H1 (cell line): Measurements from ENCODE around the gene PTCHD4. TPM values are rescaled to one million over a fixed set of nuclear protein-coding genes. Genes with fewer than 3 reads are reported as not detected.

Experiments
- CTCF ChIA-PET: fragments of 300-600 bp; sonication (Branson Sonifier 250); formaldehyde crosslinking; loops from one replicate; lab custom pipeline; 2021; ENCODE audit not compliant: partially characterized antibody; lab: Charles Lee
- POLR2A ChIA-PET: fragments of 300-600 bp; sonication (Branson Sonifier 250); formaldehyde crosslinking; loops from one replicate; lab custom pipeline; 2021; ENCODE audit warnings: inconsistent platforms; ENCODE audit not compliant: partially characterized antibody; lab: Charles Lee
- DNase-seq, 2 experiments: peaks; one replicate each; pipeline versions ENCODE4 v3.0.0 to v3.0.0-alpha.2; 2010 to 2022; ENCODE audit warnings: low spot score in 2 of 2, low read depth in 1 of 2, mixed read lengths in 1 of 2
- FAIRE-seq: peaks from 2 replicates; lab custom pipeline; 2011; peaks lifted over from hg19 to GRCh38; lab: Jason Lieb, UNC
- H2AFZ ChIP-seq: 2 replicates; pipeline ENCODE4 v1.8.1; 2012; ENCODE audit warnings: low read length, inconsistent platforms
- H2AK5ac ChIP-seq: 2 replicates; pipeline ENCODE4 v1.6.1; 2013; ENCODE audit warnings: low read depth, low read length
- H2BK120ac ChIP-seq: replicated peaks from 2 replicates; pipeline ENCODE3; 2013; ENCODE audit warnings: low read depth, low read length, inconsistent platforms
- H2BK12ac ChIP-seq: 2 replicates; pipeline ENCODE4 v1.6.1; 2013; ENCODE audit warnings: low read depth, low read length
- H2BK15ac ChIP-seq: 2 replicates; pipeline ENCODE4 v1.6.1; 2013; ENCODE audit warnings: low read length
- H2BK20ac ChIP-seq: 2 replicates; pipeline ENCODE4 v1.6.1; 2013; ENCODE audit warnings: low read length
- H2BK5ac ChIP-seq: 2 replicates; pipeline ENCODE4 v1.6.1; 2013; ENCODE audit warnings: low read depth, low read length
- H3K14ac ChIP-seq: 2 replicates; pipeline ENCODE4 v1.6.1; 2013; ENCODE audit warnings: inconsistent platforms; ENCODE audit not compliant: insufficient read length
- H3K18ac ChIP-seq: 2 replicates; pipeline ENCODE4 v1.6.1; 2013; ENCODE audit warnings: low read length; ENCODE audit errors: extremely low read depth
- H3K23ac ChIP-seq: 2 replicates; pipeline ENCODE4 v1.6.1; 2013; ENCODE audit warnings: inconsistent platforms; ENCODE audit not compliant: insufficient read length
- H3K23me2 ChIP-seq: 2 replicates; pipeline ENCODE4 v1.6.1; 2013; ENCODE audit warnings: low read depth, low read length
- H3K27ac ChIP-seq: 2 replicates; pipeline ENCODE4 v1.6.1; 2011; ENCODE audit warnings: low read depth, low read length, inconsistent platforms
- H3K27me3 ChIP-seq, 4 experiments: replicated peaks in 1 of 4; 1 replicate in 1 of 4; 2 replicates in 3 of 4; pipeline versions ENCODE4 v1.6.1 to v1.8.1; 2011 to 2013; ENCODE audit warnings: low read length in 3 of 4, mild to moderate bottlenecking in 3 of 4, inconsistent platforms in 2 of 4, mixed read lengths in 2 of 4, moderate library complexity in 1 of 4; ENCODE audit not compliant: control insufficient read depth in 3 of 4, insufficient read depth in 3 of 4; ENCODE audit errors: extremely low read depth in 1 of 4
- H3K36me3 ChIP-seq, 4 experiments: 2 replicates each; pipeline versions ENCODE4 v1.6.1 to v1.8.1; 2011 to 2013; ENCODE audit warnings: mild to moderate bottlenecking in 4 of 4, low read length in 3 of 4, moderate library complexity in 2 of 4, control low read depth in 1 of 4, inconsistent platforms in 1 of 4; ENCODE audit not compliant: insufficient read depth in 4 of 4, control insufficient read depth in 2 of 4
- H3K4ac ChIP-seq: replicated peaks from 2 replicates; pipeline ENCODE3; 2013; ENCODE audit warnings: low read length, low read depth, mixed read lengths, inconsistent platforms; ENCODE audit not compliant: insufficient read length
- H3K4me1 ChIP-seq, 4 experiments: replicated peaks in 1 of 4; 1 replicate in 1 of 4; 2 replicates in 3 of 4; pipeline versions ENCODE4 v1.6.1 to v1.8.1; 2011 to 2013; ENCODE audit warnings: low read length in 3 of 4, inconsistent platforms in 2 of 4, mixed read lengths in 1 of 4; ENCODE audit not compliant: insufficient read depth in 4 of 4, control insufficient read depth in 3 of 4
- H3K4me2 ChIP-seq, 2 experiments: 2 replicates each; pipeline versions ENCODE4 v1.6.1 to v1.8.1; 2011 to 2013; ENCODE audit warnings: low read depth in 2 of 2, low read length in 2 of 2, control low read depth in 1 of 2, inconsistent platforms in 1 of 2, mild to moderate bottlenecking in 1 of 2; ENCODE audit not compliant: insufficient read depth in 1 of 2
- H3K4me3 ChIP-seq, 4 experiments: fragments of 200-600, 300-600 bp in 1 of 4; sonication (generic), shearing (Covaris generic), sonication (Bioruptor Twin) in 1 of 4; 2 replicates each; pipeline versions ENCODE4 v1.5.1 to v1.8.1; 2011 to 2016; ENCODE audit warnings: low read length in 4 of 4, low read depth in 3 of 4, control low read depth in 2 of 4, inconsistent platforms in 2 of 4, mild to moderate bottlenecking in 2 of 4, mixed read lengths in 1 of 4, moderate library complexity in 1 of 4; ENCODE audit not compliant: insufficient read depth in 2 of 4; ENCODE audit errors: extremely low read depth in 1 of 4
- H3K56ac ChIP-seq: replicated peaks from 2 replicates; pipeline ENCODE3; 2013; ENCODE audit warnings: low read depth, mild to moderate bottlenecking, mixed read lengths, low read length, inconsistent platforms; ENCODE audit not compliant: insufficient read length
- H3K79me1 ChIP-seq: 2 replicates; pipeline ENCODE4 v1.6.1; 2013; ENCODE audit warnings: low read depth, low read length, control low read depth
- H3K79me2 ChIP-seq, 2 experiments: 2 replicates each; pipeline versions ENCODE4 v1.6.1 to v1.8.1; 2012 to 2013; ENCODE audit warnings: low read length in 2 of 2, mild to moderate bottlenecking in 2 of 2, inconsistent platforms in 1 of 2; ENCODE audit not compliant: insufficient read depth in 2 of 2, control insufficient read depth in 1 of 2
- H3K9ac ChIP-seq, 4 experiments: replicated peaks in 1 of 4; 1 replicate in 1 of 4; 2 replicates in 3 of 4; pipeline versions ENCODE4 v1.6.1 to v1.8.1; 2011 to 2013; ENCODE audit warnings: low read depth in 3 of 4, low read length in 3 of 4, control low read depth in 2 of 4, mild to moderate bottlenecking in 2 of 4, moderate library complexity in 2 of 4, inconsistent platforms in 1 of 4; ENCODE audit errors: extremely low read depth in 1 of 4
- H3K9me3 ChIP-seq, 2 experiments: 2 replicates each; pipeline versions ENCODE4 v1.6.1 to v1.8.1; 2012 to 2013; ENCODE audit warnings: mild to moderate bottlenecking in 2 of 2, moderate library complexity in 2 of 2, control low read depth in 1 of 2, inconsistent platforms in 1 of 2, low read depth in 1 of 2, low read length in 1 of 2, mixed read lengths in 1 of 2; ENCODE audit not compliant: insufficient read depth in 2 of 2
- H4K20me1 ChIP-seq, 2 experiments: replicated peaks in 1 of 2; 2 replicates each; pipeline versions ENCODE3 to v1.8.1; 2011 to 2013; ENCODE audit warnings: inconsistent platforms in 2 of 2, low read length in 2 of 2, mild to moderate bottlenecking in 1 of 2; ENCODE audit not compliant: insufficient read depth in 2 of 2, control insufficient read depth in 1 of 2
- H4K5ac ChIP-seq: 2 replicates; pipeline ENCODE4 v1.6.1; 2013; ENCODE audit warnings: low read length, low read depth, mixed read lengths, inconsistent platforms; ENCODE audit not compliant: insufficient read length
- H4K8ac ChIP-seq: 2 replicates; pipeline ENCODE4 v1.8.0; 2013; ENCODE audit warnings: mild to moderate bottlenecking, moderate library complexity, low read length, inconsistent platforms; ENCODE audit not compliant: insufficient read depth; ENCODE audit errors: extremely low read depth
- H4K91ac ChIP-seq: replicated peaks from 2 replicates; pipeline ENCODE3; 2013; ENCODE audit warnings: low read length, mixed read lengths, inconsistent platforms; ENCODE audit not compliant: insufficient read length
- ATF3 ChIP-seq: IDR thresholded peaks from 2 replicates; pipeline ENCODE4 v1.6.1; 2011; ENCODE audit warnings: low read depth, mild to moderate bottlenecking, low read length; ENCODE audit not compliant: insufficient read depth
- BCL11A ChIP-seq, 2 experiments: IDR thresholded peaks; one replicate each; pipeline ENCODE4 v1.6.1; 2011; ENCODE audit warnings: low read depth in 2 of 2, low read length in 2 of 2, mild to moderate bottlenecking in 2 of 2
- BRCA1 ChIP-seq: IDR thresholded peaks from 2 replicates; pipeline ENCODE4 v1.6.1; 2012; ENCODE audit warnings: low read depth, low read length, improper control_type of control experiment
- CHD1 ChIP-seq: IDR thresholded peaks from 2 replicates; pipeline ENCODE4 v1.6.1; 2012; ENCODE audit warnings: low read depth, low read length, improper control_type of control experiment
- EGR1 ChIP-seq: IDR thresholded peaks from 2 replicates; pipeline ENCODE4 v1.6.1; 2011; ENCODE audit warnings: low read depth, low read length, borderline replicate concordance
- GABPA ChIP-seq: IDR thresholded peaks from 2 replicates; pipeline ENCODE4 v1.6.1; 2011; ENCODE audit warnings: mild to moderate bottlenecking, low read length, moderate library complexity, borderline replicate concordance; ENCODE audit not compliant: insufficient read depth
- GTF2F1 ChIP-seq: IDR thresholded peaks from 2 replicates; pipeline ENCODE4 v1.6.1; 2012; ENCODE audit warnings: low read depth, low read length, improper control_type of control experiment, borderline replicate concordance
- POU5F1 ChIP-seq: IDR thresholded peaks from 2 replicates; pipeline ENCODE4 v1.6.1; 2011; ENCODE audit warnings: low read depth, mild to moderate bottlenecking, low read length, moderate library complexity
- SIN3A ChIP-seq, 2 experiments: IDR thresholded peaks in 1 of 2; conservative IDR thresholded peaks in 1 of 2; 2 replicates each; pipeline ENCODE4 v1.6.1; 2011 to 2012; ENCODE audit warnings: low read length in 2 of 2, improper control_type of control experiment in 1 of 2, low read depth in 1 of 2, mild to moderate bottlenecking in 1 of 2
- SP2 ChIP-seq: IDR thresholded peaks from 2 replicates; pipeline ENCODE4 v1.6.1; 2012; ENCODE audit warnings: mild to moderate bottlenecking, low read length, inconsistent platforms
- SRF ChIP-seq: IDR thresholded peaks from 2 replicates; pipeline ENCODE4 v1.6.1; 2011; ENCODE audit warnings: mild to moderate bottlenecking, low read depth, low read length, moderate library complexity
- TAF1 ChIP-seq: IDR thresholded peaks from 2 replicates; pipeline ENCODE4 v1.6.1; 2011; ENCODE audit warnings: mild to moderate bottlenecking, low read depth, low read length
- TCF12 ChIP-seq: IDR thresholded peaks from 2 replicates; pipeline ENCODE4 v1.6.1; 2011; ENCODE audit warnings: low read depth, mild to moderate bottlenecking, low read length
- WGBS, 2 experiments: shearing (Covaris generic) in 1 of 2; methylation state at CpG; one replicate each; pipeline versions ENCODE4 v1.1.6 to v1.1.7; 2013 to 2015; ENCODE audit warnings: low lambda C conversion rate in 2 of 2, mixed read lengths in 2 of 2, inconsistent platforms in 1 of 2, low coverage in 1 of 2, missing lambda C conversion rate in 1 of 2; ENCODE audit not compliant: insufficient replicate concordance in 2 of 2, insufficient coverage in 1 of 2, insufficient read length in 1 of 2; ENCODE audit errors: extremely low coverage in 1 of 2, missing lambda C conversion rate in 1 of 2; 5-methylcytosine and 5-hydroxymethylcytosine counted together
- polyA plus RNA-seq, 7 experiments: library from polyadenylated mRNA; depleted of rRNA in 3 of 7; stranded (reverse) in 5 of 7; unstranded in 2 of 7; fragments of >200 nt in 5 of 7; fragments of 200-250 nt in 2 of 7; gene quantifications; 1 replicate in 5 of 7; 2 replicates in 1 of 7; 4 replicates in 1 of 7; pipeline versions ENCODE4 v1.2.1 to v1.2.3, GENCODE V29; 2011 to 2013; ENCODE audit warnings: missing spikeins in 2 of 7, mixed read lengths in 2 of 7
- total RNA-seq: library from RNA; stranded (reverse); fragmentation: NEBNext Ultra II Directional; extraction: Animal tissue kit (Norgen Biotek cat#: 25700); gene quantifications from 2 replicates; pipeline ENCODE4 v1.2.1, GENCODE V29; 2021

Gene PTCHD4
- total and polyA plus RNA-seq, 2 of the 8 experiments (the other 6 are each of a cell fraction or from before 2014, with no cell fraction given): 0.17 to 0.37 TPM

GRCh38 chr6:48080227-48081009 lies 30.6 kb downstream of the PTCHD4 start:
- no peaks in the 10 kb centered on the region for H3K23me2 ChIP-seq
- H3K14ac ChIP-seq: no peak overlapping the region
- H3K36me3 ChIP-seq: no peaks in the 10 kb centered on the region; a peak in 2 of 8 replicates
- H3K23ac ChIP-seq: no peak overlapping the region
- no peak overlapping the region for H2AK5ac ChIP-seq
- H3K27ac ChIP-seq: no peak overlapping the region
- H2BK5ac ChIP-seq: no peak overlapping the region
- DNase-seq (no peak), FAIRE-seq (no peak)
- H3K79me1 ChIP-seq: no peaks in the 10 kb centered on the region
- no peak overlapping the region for H4K91ac ChIP-seq
- H2BK12ac ChIP-seq: no peak overlapping the region
- H4K8ac ChIP-seq: no peak overlapping the region
- H3K4me1 ChIP-seq: no peaks in the 10 kb centered on the region
- H2AFZ ChIP-seq: no peak overlapping the region
- H3K9me3 ChIP-seq: 0 out of 4 replicates have a peak, but pooled peaks cover 0 to 3% of the 10 kb centered on the region in 2 experiments
- no peak overlapping the region for H2BK15ac ChIP-seq
- no peak overlapping the region for H2BK20ac ChIP-seq
- H3K79me2 ChIP-seq: no peaks in the 10 kb centered on the region
- WGBS, 2 experiments: 89% methylated on average over 4 of the region's 4 CpGs; no CpG with 5 or more reads in 1 of the 2 experiments
- H3K4me2 ChIP-seq: no peak overlapping the region
- H3K4ac ChIP-seq: no peak overlapping the region
- H4K5ac ChIP-seq: no peak overlapping the region
- H3K27me3 ChIP-seq: no peaks in the 10 kb centered on the region
- no peak overlapping the region for H3K56ac ChIP-seq
- TF ChIP-seq TCF12 (no peak), BRCA1 (no peak), BCL11A (IDR thresholded peaks at IDR 0.05; ENCODE audit: low read depth in 2 of 2, low read length in 2 of 2) (no peak), SP2 (no peak), ATF3 (no peak), SIN3A (conservative IDR thresholded peaks at IDR 0.05 in 1 of 2, IDR thresholded peaks at IDR 0.05 in 1 of 2; ENCODE audit: low read depth in 1 of 2, low read length in 2 of 2) (no peak), TAF1 (no peak), GABPA (no peak), SRF (no peak), GTF2F1 (no peak), CHD1 (no peak), EGR1 (no peak), POU5F1 (no peak)
- ChIA-PET CTCF (no interaction called here), POLR2A (no interaction called here)
- H3K4me3 ChIP-seq: no peak overlapping the region
- H2BK120ac ChIP-seq: no peak overlapping the region
- H3K18ac ChIP-seq: no peak overlapping the region
- H3K9ac ChIP-seq: no peak overlapping the region
- H4K20me1 ChIP-seq: no peaks in the 10 kb centered on the region
